Heart left ventricle (tissue), 16 donors: ENCODE data around the gene SLC39A9. TPM values are rescaled to one million over a fixed set of nuclear protein-coding genes. Genes with fewer than 3 reads are reported as not detected.

ENCODE experiments used
- ATAC-seq, 4 donors: fragments of 200-7000 bp; cut with Tn5 transposase; one replicate each; pipeline ENCODE4 v1.9.1; 2020 to 2022; ENCODE audit warnings: moderate library complexity in 4 of 4, mild to moderate bottlenecking in 3 of 4, moderate number of reproducible peaks in 1 of 4
- DNase-seq, 5 donors: peaks; one replicate each; pipeline ENCODE4 v3.0.0-alpha.2; 2020
- H3K27ac ChIP-seq, 12 donors: fragments of 200-600 bp; sonication (generic) in 4 of 12; one replicate each; pipeline versions ENCODE4 v1.5.0 to v1.8.0; 2016 to 2022; ENCODE audit warnings: mild to moderate bottlenecking in 2 of 12
- H3K27me3 ChIP-seq, 9 donors: fragments of 200-600 bp; sonication (generic) in 2 of 9; one replicate each; pipeline versions ENCODE4 v1.5.1 to v1.8.0; 2016 to 2022; ENCODE audit warnings: mild to moderate bottlenecking in 3 of 9
- H3K36me3 ChIP-seq, 9 donors: fragments of 200-600 bp; sonication (generic) in 2 of 9; one replicate each; pipeline versions ENCODE4 v1.5.0 to v1.8.0; 2018 to 2022; ENCODE audit warnings: mild to moderate bottlenecking in 2 of 9
- H3K4me1 ChIP-seq, 12 donors: fragments of 200-600 bp; sonication (generic) in 4 of 12; one replicate each; pipeline versions ENCODE4 v1.5.0 to v1.8.0; 2016 to 2022; ENCODE audit warnings: mild to moderate bottlenecking in 3 of 12
- H3K4me3 ChIP-seq, 12 donors: fragments of 200-600 bp; sonication (generic) in 4 of 12; one replicate each; pipeline versions ENCODE4 v1.5.0 to v1.8.0; 2017 to 2022; ENCODE audit warnings: mild to moderate bottlenecking in 9 of 12, moderate library complexity in 4 of 12
- H3K9me3 ChIP-seq, 12 donors: fragments of 200-600 bp; sonication (generic) in 4 of 12; one replicate each; pipeline versions ENCODE4 v1.5.0 to v1.8.0; 2016 to 2022; ENCODE audit warnings: mild to moderate bottlenecking in 1 of 12
- POLR2A ChIP-seq, 2 donors: fragments of 450-650 bp; IDR thresholded peaks; one replicate each; pipeline ENCODE4 v1.6.1; 2017; ENCODE audit warnings: antibody characterized with exemption in 2 of 2, mild to moderate bottlenecking in 2 of 2, moderate library complexity in 2 of 2
- WGBS, 4 donors: extraction: QIAGEN DNeasy Blood & Tissue Kit in 2 of 4; methylation state at CpG; one replicate each; pipeline versions ENCODE4 v1.1.5 to v1.1.7; 2013 to 2018; 5-methylcytosine and 5-hydroxymethylcytosine counted together
- intact Hi-C, 10 donors: fragments of 100-400 bp; cut with DNase I; formaldehyde crosslinking; loops; one replicate each; pipeline versions ENCODE4 v1.11.1 to v1.14.2; 2022
- polyA plus RNA-seq, 2 donors: library from polyadenylated mRNA; stranded (reverse); fragments of 200-250 nt; gene quantifications; one replicate each; pipeline ENCODE4 v1.2.3, GENCODE V29; 2013
- total RNA-seq, 9 donors: library from RNA; depleted of rRNA in 2 of 9; stranded (reverse); fragments of >200 nt in 2 of 9; fragmentation: NEBNext Ultra II Directional in 3 of 9; extraction: Animal tissue kit (Norgen Biotek cat#: 25700) in 3 of 9; gene quantifications; one replicate each; pipeline versions ENCODE4 v1.1.0 to v1.2.4, GENCODE V29; 2016 to 2023
- TF ChIP-seq, protein P1 (sequence below), 12 donors: fragments of 200-600 bp; sonication (generic) in 4 of 12; IDR thresholded peaks; one replicate each; pipeline versions ENCODE4 v1.5.0 to v1.8.0; 2018 to 2022; ENCODE audit warnings: antibody characterized with exemption in 12 of 12, mild to moderate bottlenecking in 5 of 12
- donor health status: ischemic (EF 13 %, LVEDD 7.1; RV severe dilation, severe dysfunction).
- donor health status: healthy with polysubstance abuse.
- donor health status: DM: no; HTN: yes; CAD: no.
- donor health status: DM: no; HTN: no; CAD: no.
- donor health status: ischemic (EF 25% LVEDD 6.9; RV normal size, moderate dysfunction).
- donor health status: ischemic (EF 25% LVEDD 5.7; RV mildly dilated, moderate dysfunction).
- donor health status: healthy.
- donor health status: DM: yes; HTN: yes; CAD: no.
- donor health status: ischemic (EF 35%, LVEDD 5.7; RV mildly dilated, moderate dysfunction).
- donor health status: nonischemic (EF 11% LVEDD 7.7; RV severe dilation, severe dysfunction).
- donor health status: DM: yes; HTN: yes; CAD: no.
- donor health status: PGD.
- donor health status: ischemic (EF 29% LVEDD 5.4; RV normal size, mild dysfunction).
- donor health status: nonischemic (EF 23%, LVEDD 6.1; RV moderate dilation, normal function).

SLC39A9 gene
- total and polyA plus RNA-seq, 11 donors = 7.2 to 37.5 (median 25.5) TPM

GRCh38 chr14:69479696-69480095 is 81.2 kb downstream of the SLC39A9 start:
- H3K36me3 ChIP-seq = no peaks in the 10 kb centered on the region
- H3K4me1 ChIP-seq = peaks cover 0 to 13% (median 11%) of the 10 kb centered on the region in 12 donors
- H3K9me3 ChIP-seq = no peaks in the 10 kb centered on the region
- no peak overlapping the region for H3K4me3 ChIP-seq
- peaks cover 5 to 27% (median 11%) of the 10 kb centered on the region in 9 donors for H3K27me3 ChIP-seq
- intact Hi-C loops = no loop called here
- ATAC-seq (no peak), DNase-seq (no peak)
- no peak overlapping the region for H3K27ac ChIP-seq
- WGBS, 4 donors = 81 to 90% (median 86%) methylated on average over 5 of the region's 5 CpGs
- TF ChIP-seq, protein P1, sequence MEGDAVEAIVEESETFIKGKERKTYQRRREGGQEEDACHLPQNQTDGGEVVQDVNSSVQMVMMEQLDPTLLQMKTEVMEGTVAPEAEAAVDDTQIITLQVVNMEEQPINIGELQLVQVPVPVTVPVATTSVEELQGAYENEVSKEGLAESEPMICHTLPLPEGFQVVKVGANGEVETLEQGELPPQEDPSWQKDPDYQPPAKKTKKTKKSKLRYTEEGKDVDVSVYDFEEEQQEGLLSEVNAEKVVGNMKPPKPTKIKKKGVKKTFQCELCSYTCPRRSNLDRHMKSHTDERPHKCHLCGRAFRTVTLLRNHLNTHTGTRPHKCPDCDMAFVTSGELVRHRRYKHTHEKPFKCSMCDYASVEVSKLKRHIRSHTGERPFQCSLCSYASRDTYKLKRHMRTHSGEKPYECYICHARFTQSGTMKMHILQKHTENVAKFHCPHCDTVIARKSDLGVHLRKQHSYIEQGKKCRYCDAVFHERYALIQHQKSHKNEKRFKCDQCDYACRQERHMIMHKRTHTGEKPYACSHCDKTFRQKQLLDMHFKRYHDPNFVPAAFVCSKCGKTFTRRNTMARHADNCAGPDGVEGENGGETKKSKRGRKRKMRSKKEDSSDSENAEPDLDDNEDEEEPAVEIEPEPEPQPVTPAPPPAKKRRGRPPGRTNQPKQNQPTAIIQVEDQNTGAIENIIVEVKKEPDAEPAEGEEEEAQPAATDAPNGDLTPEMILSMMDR (IDR thresholded peaks at IDR 0.05) = no peak
- no peak for TF ChIP-seq POLR2A (IDR thresholded peaks at IDR 0.05)

GRCh38 chr14:69480136-69480535 is 81.6 kb downstream of the SLC39A9 start:
- Histone ChIP-seq H3K27ac (no peak overlapping the region), H3K4me3 (no peak overlapping the region), H3K27me3 (peaks cover 5 to 31% (median 14%) of the 10 kb centered on the region in 9 donors), H3K36me3 (no peaks in the 10 kb centered on the region), H3K9me3 (no peaks in the 10 kb centered on the region), H3K4me1 (peaks cover 0 to 18% (median 13%) of the 10 kb centered on the region in 12 donors)
- ATAC-seq = no peak
- intact Hi-C loops = no loop called here
- WGBS, 4 donors = 65 to 95% (median 89%) methylated on average over 4 to 5 of the region's 5 CpGs
- no peak for TF ChIP-seq POLR2A (IDR thresholded peaks at IDR 0.05)
- TF ChIP-seq, protein P1 (IDR thresholded peaks at IDR 0.05) = no peak
- no peak for DNase-seq

DNA sequence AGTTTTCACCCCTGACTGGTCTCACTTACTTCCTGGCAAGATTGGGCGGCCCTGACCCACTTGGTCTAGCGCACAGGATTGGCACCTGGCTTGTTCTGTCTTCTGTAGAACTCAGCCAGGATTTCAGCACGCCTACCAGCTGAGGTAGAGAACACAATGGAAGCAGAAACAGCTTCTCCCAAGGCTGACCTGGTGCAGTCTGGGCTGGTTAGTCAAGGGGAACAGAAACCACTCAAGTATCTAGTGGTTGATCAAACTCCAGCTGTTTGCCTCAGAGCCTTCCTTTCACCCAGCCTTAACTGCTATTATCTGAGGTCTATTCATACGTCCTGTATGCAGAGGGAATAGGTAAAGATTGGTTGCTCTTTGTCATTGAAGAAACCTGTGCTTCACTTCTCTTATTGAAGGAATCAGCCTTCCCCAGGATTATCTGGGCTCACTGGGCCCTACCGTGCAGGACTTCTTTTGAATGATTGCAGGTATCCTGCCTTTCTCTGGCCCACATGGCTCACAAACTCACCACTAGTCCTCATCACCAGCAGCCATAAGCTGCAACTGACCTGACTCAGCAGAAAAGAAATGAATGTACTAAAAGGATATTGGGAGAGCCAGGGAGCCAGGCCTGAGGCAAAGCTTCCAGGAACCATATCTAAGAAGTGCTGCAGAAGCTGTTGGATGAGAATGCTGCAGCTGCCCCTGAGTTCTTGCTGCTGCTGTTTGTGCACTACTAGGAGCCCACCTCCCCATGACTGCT is 83.5 kb downstream of the SLC39A9 start:
- WGBS, 4 donors = 81 to 96% (median 89%) methylated on average over 5 of the region's 5 CpGs
- TF ChIP-seq POLR2A (IDR thresholded peaks at IDR 0.05) = no peak
- TF ChIP-seq, protein P1 (IDR thresholded peaks at IDR 0.05) = no peak
- intact Hi-C loops = no loop called here
- Histone ChIP-seq H3K4me1 (peaks cover 0 to 18% (median 13%) of the 10 kb centered on the region in 12 donors), H3K27ac (no peak overlapping the region), H3K27me3 (peaks cover 5 to 47% (median 20%) of the 10 kb centered on the region in 9 donors), H3K36me3 (no peaks in the 10 kb centered on the region), H3K4me3 (no peak overlapping the region), H3K9me3 (no peaks in the 10 kb centered on the region)
- no peak for ATAC-seq
- DNase-seq = no peak

DNA sequence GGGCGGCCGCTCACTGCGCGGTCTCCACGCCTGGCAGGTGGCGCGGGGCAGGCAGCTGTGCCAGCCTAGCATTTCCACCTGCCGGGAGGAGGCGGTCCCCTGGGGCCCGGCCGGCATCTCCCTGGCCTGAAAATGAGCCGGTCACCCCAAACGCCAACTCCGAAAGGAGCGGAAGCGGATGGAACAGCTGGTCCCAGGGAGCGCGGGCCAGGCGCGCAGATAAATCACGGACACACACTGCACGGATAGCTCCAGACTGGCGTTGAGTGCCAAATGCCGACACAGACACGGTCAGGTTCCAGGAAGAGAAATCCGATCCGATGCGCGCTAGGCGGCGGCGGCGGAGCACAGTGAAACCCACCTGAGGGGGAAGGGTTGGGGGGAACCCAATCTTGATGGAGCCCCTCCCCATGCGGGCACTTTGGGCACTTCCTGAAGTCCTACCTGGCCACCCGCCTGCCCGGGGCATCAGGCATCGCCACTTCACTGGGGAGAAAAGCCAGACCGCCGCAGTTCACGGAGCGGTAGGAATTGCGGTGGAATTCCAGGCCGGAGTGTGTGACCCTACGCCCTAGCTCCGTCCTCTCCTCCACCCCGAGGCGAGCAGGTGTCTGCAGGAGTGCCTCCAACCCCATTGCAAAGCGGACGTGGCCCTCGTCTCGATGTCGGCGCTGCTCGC is 85.4 kb downstream of the SLC39A9 start:
- DNase-seq = peak in 3 of 5 donors; percentile 28 to 62 (median 30)
- WGBS, 4 donors = 0 to 4% (median 2%) methylated on average over 3 to 54 of the region's 54 CpGs
- no peak overlapping the region for H3K27ac ChIP-seq
- H3K36me3 ChIP-seq = no peaks in the 10 kb centered on the region
- intact Hi-C loops = no loop called here
- peaks cover 0 to 18% (median 13%) of the 10 kb centered on the region in 12 donors for H3K4me1 ChIP-seq
- H3K27me3 ChIP-seq = peaks cover 5 to 47% (median 20%) of the 10 kb centered on the region in 9 donors
- peak in 3 of 4 donors; percentile 50 to 74 (median 62) for ATAC-seq
- no peaks in the 10 kb centered on the region for H3K9me3 ChIP-seq
- TF ChIP-seq POLR2A (IDR thresholded peaks at IDR 0.05) = no peak
- TF ChIP-seq, protein P1 (IDR thresholded peaks at IDR 0.05) = no peak
- H3K4me3 ChIP-seq = peak overlapping the region; percentile 7 to 55 (median 42)
